GM03348 (cell line): ENCODE results near the gene RPL13.

ENCODE experiments used
- DNase-seq: peaks from one replicate; pipeline ENCODE4 v3.0.0; 2012; ENCODE audit warnings: low spot score

Gene RPL13

GRCh38 chr16:89599451-89599858, 39.0 kb downstream of the RPL13 start:
- DNase-seq = no peak

- no peak for DNase-seq
Observed at GRCh38 chr16:89599902-89600301, 39.4 kb downstream of the RPL13 start.

GRCh38 chr16:89600427-89600826, 39.9 kb downstream of the RPL13 start:
- DNase-seq = no peak

GRCh38 chr16:89600956-89601355, 40.5 kb downstream of the RPL13 start:
- DNase-seq = no peak

GRCh38 chr16:89601906-89602272, 41.4 kb downstream of the RPL13 start:
- no peak for DNase-seq

- DNase-seq = peak; percentile 92
Observed at GRCh38 chr16:89602273-89602951, 41.9 kb downstream of the RPL13 start.

GRCh38 chr16:89602952-89603590, 42.6 kb downstream of the RPL13 start:
- no peak for DNase-seq

- no peak for DNase-seq
Observed at GRCh38 chr16:89604764-89605163, 44.3 kb downstream of the RPL13 start.

- DNase-seq = no peak
Observed at GRCh38 chr16:89605186-89605970, 44.9 kb downstream of the RPL13 start.

GRCh38 chr16:89606006-89606405, 45.5 kb downstream of the RPL13 start:
- no peak for DNase-seq

GRCh38 chr16:89607453-89607852, 47.0 kb downstream of the RPL13 start:
- no peak for DNase-seq

- DNase-seq = no peak
Observed at GRCh38 chr16:89607937-89608740, 47.7 kb downstream of the RPL13 start.

- DNase-seq = no peak
Observed at GRCh38 chr16:89610108-89610453, 49.6 kb downstream of the RPL13 start.

GRCh38 chr16:89612415-89613166, 52.1 kb downstream of the RPL13 start:
- DNase-seq = no peak

GRCh38 chr16:89613231-89613953, 52.9 kb downstream of the RPL13 start, which contains the start of gene DPEP1:
Gene DPEP1, plus strand, starts transcription at chr16:89613642. Its CDS starts 16,769 bp downstream, at chr16:89630411.
- no peak for DNase-seq

- DNase-seq = no peak
Observed at GRCh38 chr16:89613954-89614459, 53.5 kb downstream of the RPL13 start.
